Measurements from ENCODE around the gene DOC2A. TPM values are rescaled to one million over a fixed set of nuclear protein-coding genes. Genes with fewer than 3 reads are reported as not detected.

Gene DOC2A
- total and polyA plus RNA-seq, 9 of the 15 experiments (the other 6 are each of a cell fraction or from before 2014, with no cell fraction given): 0.03 to 0.38 (median 0.28) TPM; not detected in 1

DNA sequence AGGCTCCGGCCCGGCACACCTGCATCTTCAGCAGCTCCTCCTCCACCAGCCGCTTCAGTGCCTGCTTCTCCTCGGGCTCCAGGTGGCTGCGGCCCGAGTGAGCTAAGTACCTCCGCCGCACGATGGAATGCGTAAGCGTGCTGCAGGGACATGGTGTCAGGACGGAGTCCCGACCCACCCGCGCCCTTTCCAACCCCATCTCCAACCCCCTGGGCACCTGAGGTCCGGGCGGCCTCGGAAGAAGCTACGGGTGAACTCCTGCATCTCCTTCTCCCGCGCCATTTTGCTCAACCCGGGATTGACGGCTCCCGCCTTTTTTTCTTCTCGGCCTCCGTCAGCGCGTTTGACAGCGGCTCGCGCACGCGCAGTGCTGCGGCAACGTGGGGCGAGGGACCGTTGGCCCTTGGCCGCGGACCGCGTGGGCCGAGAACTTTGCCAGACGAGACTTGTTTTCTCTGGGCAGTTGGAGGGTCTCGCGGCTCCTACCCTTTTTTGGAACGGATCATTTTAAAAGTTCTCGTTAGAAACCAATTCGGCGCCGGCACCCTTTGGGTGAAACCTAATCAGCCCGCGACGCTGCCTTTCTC lies 15.4 kb downstream of the DOC2A start, which contains the start of gene HIRIP3 (continued):
- TF ChIP-seq, protein P1, sequence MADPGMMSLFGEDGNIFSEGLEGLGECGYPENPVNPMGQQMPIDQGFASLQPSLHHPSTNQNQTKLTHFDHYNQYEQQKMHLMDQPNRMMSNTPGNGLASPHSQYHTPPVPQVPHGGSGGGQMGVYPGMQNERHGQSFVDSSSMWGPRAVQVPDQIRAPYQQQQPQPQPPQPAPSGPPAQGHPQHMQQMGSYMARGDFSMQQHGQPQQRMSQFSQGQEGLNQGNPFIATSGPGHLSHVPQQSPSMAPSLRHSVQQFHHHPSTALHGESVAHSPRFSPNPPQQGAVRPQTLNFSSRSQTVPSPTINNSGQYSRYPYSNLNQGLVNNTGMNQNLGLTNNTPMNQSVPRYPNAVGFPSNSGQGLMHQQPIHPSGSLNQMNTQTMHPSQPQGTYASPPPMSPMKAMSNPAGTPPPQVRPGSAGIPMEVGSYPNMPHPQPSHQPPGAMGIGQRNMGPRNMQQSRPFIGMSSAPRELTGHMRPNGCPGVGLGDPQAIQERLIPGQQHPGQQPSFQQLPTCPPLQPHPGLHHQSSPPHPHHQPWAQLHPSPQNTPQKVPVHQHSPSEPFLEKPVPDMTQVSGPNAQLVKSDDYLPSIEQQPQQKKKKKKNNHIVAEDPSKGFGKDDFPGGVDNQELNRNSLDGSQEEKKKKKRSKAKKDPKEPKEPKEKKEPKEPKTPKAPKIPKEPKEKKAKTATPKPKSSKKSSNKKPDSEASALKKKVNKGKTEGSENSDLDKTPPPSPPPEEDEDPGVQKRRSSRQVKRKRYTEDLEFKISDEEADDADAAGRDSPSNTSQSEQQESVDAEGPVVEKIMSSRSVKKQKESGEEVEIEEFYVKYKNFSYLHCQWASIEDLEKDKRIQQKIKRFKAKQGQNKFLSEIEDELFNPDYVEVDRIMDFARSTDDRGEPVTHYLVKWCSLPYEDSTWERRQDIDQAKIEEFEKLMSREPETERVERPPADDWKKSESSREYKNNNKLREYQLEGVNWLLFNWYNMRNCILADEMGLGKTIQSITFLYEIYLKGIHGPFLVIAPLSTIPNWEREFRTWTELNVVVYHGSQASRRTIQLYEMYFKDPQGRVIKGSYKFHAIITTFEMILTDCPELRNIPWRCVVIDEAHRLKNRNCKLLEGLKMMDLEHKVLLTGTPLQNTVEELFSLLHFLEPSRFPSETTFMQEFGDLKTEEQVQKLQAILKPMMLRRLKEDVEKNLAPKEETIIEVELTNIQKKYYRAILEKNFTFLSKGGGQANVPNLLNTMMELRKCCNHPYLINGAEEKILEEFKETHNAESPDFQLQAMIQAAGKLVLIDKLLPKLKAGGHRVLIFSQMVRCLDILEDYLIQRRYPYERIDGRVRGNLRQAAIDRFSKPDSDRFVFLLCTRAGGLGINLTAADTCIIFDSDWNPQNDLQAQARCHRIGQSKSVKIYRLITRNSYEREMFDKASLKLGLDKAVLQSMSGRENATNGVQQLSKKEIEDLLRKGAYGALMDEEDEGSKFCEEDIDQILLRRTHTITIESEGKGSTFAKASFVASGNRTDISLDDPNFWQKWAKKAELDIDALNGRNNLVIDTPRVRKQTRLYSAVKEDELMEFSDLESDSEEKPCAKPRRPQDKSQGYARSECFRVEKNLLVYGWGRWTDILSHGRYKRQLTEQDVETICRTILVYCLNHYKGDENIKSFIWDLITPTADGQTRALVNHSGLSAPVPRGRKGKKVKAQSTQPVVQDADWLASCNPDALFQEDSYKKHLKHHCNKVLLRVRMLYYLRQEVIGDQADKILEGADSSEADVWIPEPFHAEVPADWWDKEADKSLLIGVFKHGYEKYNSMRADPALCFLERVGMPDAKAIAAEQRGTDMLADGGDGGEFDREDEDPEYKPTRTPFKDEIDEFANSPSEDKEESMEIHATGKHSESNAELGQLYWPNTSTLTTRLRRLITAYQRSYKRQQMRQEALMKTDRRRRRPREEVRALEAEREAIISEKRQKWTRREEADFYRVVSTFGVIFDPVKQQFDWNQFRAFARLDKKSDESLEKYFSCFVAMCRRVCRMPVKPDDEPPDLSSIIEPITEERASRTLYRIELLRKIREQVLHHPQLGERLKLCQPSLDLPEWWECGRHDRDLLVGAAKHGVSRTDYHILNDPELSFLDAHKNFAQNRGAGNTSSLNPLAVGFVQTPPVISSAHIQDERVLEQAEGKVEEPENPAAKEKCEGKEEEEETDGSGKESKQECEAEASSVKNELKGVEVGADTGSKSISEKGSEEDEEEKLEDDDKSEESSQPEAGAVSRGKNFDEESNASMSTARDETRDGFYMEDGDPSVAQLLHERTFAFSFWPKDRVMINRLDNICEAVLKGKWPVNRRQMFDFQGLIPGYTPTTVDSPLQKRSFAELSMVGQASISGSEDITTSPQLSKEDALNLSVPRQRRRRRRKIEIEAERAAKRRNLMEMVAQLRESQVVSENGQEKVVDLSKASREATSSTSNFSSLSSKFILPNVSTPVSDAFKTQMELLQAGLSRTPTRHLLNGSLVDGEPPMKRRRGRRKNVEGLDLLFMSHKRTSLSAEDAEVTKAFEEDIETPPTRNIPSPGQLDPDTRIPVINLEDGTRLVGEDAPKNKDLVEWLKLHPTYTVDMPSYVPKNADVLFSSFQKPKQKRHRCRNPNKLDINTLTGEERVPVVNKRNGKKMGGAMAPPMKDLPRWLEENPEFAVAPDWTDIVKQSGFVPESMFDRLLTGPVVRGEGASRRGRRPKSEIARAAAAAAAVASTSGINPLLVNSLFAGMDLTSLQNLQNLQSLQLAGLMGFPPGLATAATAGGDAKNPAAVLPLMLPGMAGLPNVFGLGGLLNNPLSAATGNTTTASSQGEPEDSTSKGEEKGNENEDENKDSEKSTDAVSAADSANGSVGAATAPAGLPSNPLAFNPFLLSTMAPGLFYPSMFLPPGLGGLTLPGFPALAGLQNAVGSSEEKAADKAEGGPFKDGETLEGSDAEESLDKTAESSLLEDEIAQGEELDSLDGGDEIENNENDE (IDR thresholded peaks at IDR 0.05; ENCODE audit: low read depth, low read length): no peak
- TF ChIP-seq RHOXF2B (CRISPR knock-in tag; conservative IDR thresholded peaks at IDR 0.05) (no peak), EWSR1 (IDR thresholded peaks at IDR 0.05; ENCODE audit: borderline replicate concordance, low read depth, partially characterized antibody) (no peak), MAFG (tag; conservative IDR thresholded peaks at IDR 0.05) (no peak), EHMT2 (IDR thresholded peaks at IDR 0.05) (no peak), ETV5 (CRISPR knock-in tag; IDR thresholded peaks at IDR 0.05; ENCODE audit: low read depth) (0 out of 2 replicates have a peak, but pooled peaks have one; percentile 2), BCOR (IDR thresholded peaks at IDR 0.05) (no peak), ELF2 (CRISPR knock-in tag; IDR thresholded peaks at IDR 0.05) (peak; percentile 46; the same call in 1 of the 2 replicates), DNMT1 (IDR thresholded peaks at IDR 0.05) (no peak), ETS2 (tag; IDR thresholded peaks at IDR 0.05; ENCODE audit: borderline replicate concordance, poor library complexity, severe bottlenecking) (no peak), NELFE (IDR thresholded peaks at IDR 0.05; ENCODE audit: insufficient read depth, insufficient read length) (no peak), NR1H2 (CRISPR knock-in tag; IDR thresholded peaks at IDR 0.05) (no peak), FOSL1 (tag; conservative IDR thresholded peaks at IDR 0.05) (no peak; the same call in 1 of the 2 replicates)
- TF ChIP-seq, protein P2, sequence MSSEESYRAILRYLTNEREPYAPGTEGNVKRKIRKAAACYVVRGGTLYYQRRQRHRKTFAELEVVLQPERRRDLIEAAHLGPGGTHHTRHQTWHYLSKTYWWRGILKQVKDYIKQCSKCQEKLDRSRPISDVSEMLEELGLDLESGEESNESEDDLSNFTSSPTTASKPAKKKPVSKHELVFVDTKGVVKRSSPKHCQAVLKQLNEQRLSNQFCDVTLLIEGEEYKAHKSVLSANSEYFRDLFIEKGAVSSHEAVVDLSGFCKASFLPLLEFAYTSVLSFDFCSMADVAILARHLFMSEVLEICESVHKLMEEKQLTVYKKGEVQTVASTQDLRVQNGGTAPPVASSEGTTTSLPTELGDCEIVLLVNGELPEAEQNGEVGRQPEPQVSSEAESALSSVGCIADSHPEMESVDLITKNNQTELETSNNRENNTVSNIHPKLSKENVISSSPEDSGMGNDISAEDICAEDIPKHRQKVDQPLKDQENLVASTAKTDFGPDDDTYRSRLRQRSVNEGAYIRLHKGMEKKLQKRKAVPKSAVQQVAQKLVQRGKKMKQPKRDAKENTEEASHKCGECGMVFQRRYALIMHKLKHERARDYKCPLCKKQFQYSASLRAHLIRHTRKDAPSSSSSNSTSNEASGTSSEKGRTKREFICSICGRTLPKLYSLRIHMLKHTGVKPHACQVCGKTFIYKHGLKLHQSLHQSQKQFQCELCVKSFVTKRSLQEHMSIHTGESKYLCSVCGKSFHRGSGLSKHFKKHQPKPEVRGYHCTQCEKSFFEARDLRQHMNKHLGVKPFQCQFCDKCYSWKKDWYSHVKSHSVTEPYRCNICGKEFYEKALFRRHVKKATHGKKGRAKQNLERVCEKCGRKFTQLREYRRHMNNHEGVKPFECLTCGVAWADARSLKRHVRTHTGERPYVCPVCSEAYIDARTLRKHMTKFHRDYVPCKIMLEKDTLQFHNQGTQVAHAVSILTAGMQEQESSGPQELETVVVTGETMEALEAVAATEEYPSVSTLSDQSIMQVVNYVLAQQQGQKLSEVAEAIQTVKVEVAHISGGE (CRISPR knock-in tag; IDR thresholded peaks at IDR 0.05): no peak; a peak in 1 of 6 replicates
